Measurements from ENCODE around the gene NEFH. TPM values are rescaled to one million over a fixed set of nuclear protein-coding genes. Genes with fewer than 3 reads are reported as not detected.

The NEFH gene
- total RNA-seq, 2 donors from 2014 or later, result 0.33 to 0.52 TPM

- H3K9me3 ChIP-seq, result no peaks in the 10 kb centered on the region
- no peak for TF ChIP-seq POLR2A (IDR thresholded peaks at IDR 0.05)
- H3K27me3 ChIP-seq, result no peaks in the 10 kb centered on the region
- no peaks in the 10 kb centered on the region for H3K4me1 ChIP-seq
- H3K36me3 ChIP-seq (replicated peaks in 1 of 2; ENCODE audit: insufficient read depth in 1 of 2, low read depth in 2 of 2), result no peaks in the 10 kb centered on the region
- ATAC-seq (no peak), DNase-seq (no peak)
- intact Hi-C loops (cut with DNase I), result no loop called here
- no peak overlapping the region for H3K27ac ChIP-seq
- no peak overlapping the region for H3K4me3 ChIP-seq
Measured at GRCh38 chr22:29458551-29458950, 21.5 kb upstream of the NEFH start.

GRCh38 chr22:29459773-29460172, 20.2 kb upstream of the NEFH start:
- no peak overlapping the region for H3K27ac ChIP-seq
- no peaks in the 10 kb centered on the region for H3K27me3 ChIP-seq
- ATAC-seq (no peak), DNase-seq (no peak)
- intact Hi-C loops (cut with DNase I), result no loop called here
- H3K4me3 ChIP-seq, result no peak overlapping the region
- 52 to 78% methylated on average over 8 of the region's 9 CpGs for WGBS, 2 donors
- H3K4me1 ChIP-seq, result no peaks in the 10 kb centered on the region
- no peaks in the 10 kb centered on the region for H3K36me3 ChIP-seq (replicated peaks in 1 of 2; ENCODE audit: insufficient read depth in 1 of 2, low read depth in 2 of 2)
- H3K9me3 ChIP-seq, result no peaks in the 10 kb centered on the region
- TF ChIP-seq POLR2A (IDR thresholded peaks at IDR 0.05) (no peak), CTCF (IDR thresholded peaks at IDR 0.05) (no peak)

- ATAC-seq (no peak), DNase-seq (no peak)
- H3K36me3 ChIP-seq (replicated peaks in 1 of 2; ENCODE audit: insufficient read depth in 1 of 2, low read depth in 2 of 2), result no peaks in the 10 kb centered on the region
- intact Hi-C loops (cut with DNase I), result no loop called here
- no peaks in the 10 kb centered on the region for H3K27me3 ChIP-seq
- H3K27ac ChIP-seq, result no peak overlapping the region
- no peaks in the 10 kb centered on the region for H3K4me1 ChIP-seq
- no peak overlapping the region for H3K4me3 ChIP-seq
- 82 to 85% methylated on average over 5 of the region's 5 CpGs for WGBS, 2 donors
- no peak for TF ChIP-seq POLR2A (IDR thresholded peaks at IDR 0.05)
- no peak for TF ChIP-seq CTCF (IDR thresholded peaks at IDR 0.05)
- no peaks in the 10 kb centered on the region for H3K9me3 ChIP-seq
Measured at GRCh38 chr22:29461263-29461662, 18.8 kb upstream of the NEFH start.

- WGBS, 2 donors, result 87 to 95% methylated on average over 7 of the region's 7 CpGs
- Histone ChIP-seq H3K36me3 (replicated peaks in 1 of 2; ENCODE audit: insufficient read depth in 1 of 2, low read depth in 2 of 2) (no peaks in the 10 kb centered on the region), H3K9me3 (no peaks in the 10 kb centered on the region), H3K27ac (no peak overlapping the region), H3K27me3 (no peaks in the 10 kb centered on the region), H3K4me1 (no peaks in the 10 kb centered on the region), H3K4me3 (no peak overlapping the region)
- intact Hi-C loops (cut with DNase I), result no loop called here
- DNase-seq (no peak), ATAC-seq (no peak)
- no peak for TF ChIP-seq CTCF (IDR thresholded peaks at IDR 0.05)
- no peak for TF ChIP-seq POLR2A (IDR thresholded peaks at IDR 0.05)
Measured at GRCh38 chr22:29463629-29464028, 16.4 kb upstream of the NEFH start.

GRCh38 chr22:29464581-29464980, 15.4 kb upstream of the NEFH start:
- no peaks in the 10 kb centered on the region for H3K36me3 ChIP-seq (replicated peaks in 1 of 2; ENCODE audit: insufficient read depth in 1 of 2, low read depth in 2 of 2)
- no peak for DNase-seq
- no peak for ATAC-seq
- intact Hi-C loops (cut with DNase I), result no loop called here
- H3K27me3 ChIP-seq, result no peaks in the 10 kb centered on the region
- TF ChIP-seq POLR2A (IDR thresholded peaks at IDR 0.05), result no peak
- TF ChIP-seq CTCF (IDR thresholded peaks at IDR 0.05), result no peak
- H3K4me1 ChIP-seq, result no peaks in the 10 kb centered on the region
- H3K4me3 ChIP-seq, result no peak overlapping the region
- H3K27ac ChIP-seq, result no peak overlapping the region
- 71 to 83% methylated on average over 2 to 7 of the region's 7 CpGs for WGBS, 2 donors
- no peaks in the 10 kb centered on the region for H3K9me3 ChIP-seq

Data from body of pancreas (tissue), 4 donors.